ENCODE measurements around the gene NOS1AP. TPM values are rescaled to one million over a fixed set of nuclear protein-coding genes. Genes with fewer than 3 reads are reported as not detected.

The NOS1AP gene
- total RNA-seq, 1 experiment from 2014 or later, result 2.4 TPM

GRCh38 chr1:162385280-162385623 lies 315.8 kb downstream of the NOS1AP start:
- DNase-seq (ENCODE audit: unreplicated experiment), result no peak
- no peak for TF ChIP-seq CTCF (IDR thresholded peaks at IDR 0.05; ENCODE audit: unreplicated experiment)
- peaks cover 71% of the 10 kb centered on the region for H3K4me1 Mint-ChIP-seq (ENCODE audit: insufficient read depth, unreplicated experiment)
- intact Hi-C loops (cut with micrococcal nuclease), result loop anchor here (5.0 kb wide), 1 partner anchor 243 kb away; no protein-coding TSS in a partner anchor
- H3K4me3 Mint-ChIP-seq (ENCODE audit: unreplicated experiment), result no peak overlapping the region
- ChIA-PET POLR2A (no interaction called here), CTCF (interaction anchor here (0.6 to 7.2 kb wide), 9 partner anchors 13 to 329 kb away, joined by 3 to 93 read pairs (median 3); no protein-coding TSS in a partner anchor)
- no peaks in the 10 kb centered on the region for H3K9me3 Mint-ChIP-seq (ENCODE audit: unreplicated experiment)
- no peaks in the 10 kb centered on the region for H3K36me3 Mint-ChIP-seq (ENCODE audit: insufficient read depth, unreplicated experiment)
- H3K27ac Mint-ChIP-seq (ENCODE audit: low read depth, unreplicated experiment), result no peak overlapping the region
- no peaks in the 10 kb centered on the region for H3K27me3 Mint-ChIP-seq (ENCODE audit: insufficient read depth, unreplicated experiment)
- no TSS peak for BruUV-seq (replicated peaks)

GRCh38 chr1:162385702-162386101 lies 316.2 kb downstream of the NOS1AP start:
- no peak for TF ChIP-seq CTCF (IDR thresholded peaks at IDR 0.05; ENCODE audit: unreplicated experiment)
- no peak overlapping the region for H3K27ac Mint-ChIP-seq (ENCODE audit: low read depth, unreplicated experiment)
- no peaks in the 10 kb centered on the region for H3K9me3 Mint-ChIP-seq (ENCODE audit: unreplicated experiment)
- no peak for DNase-seq (ENCODE audit: unreplicated experiment)
- no peak overlapping the region for H3K4me3 Mint-ChIP-seq (ENCODE audit: unreplicated experiment)
- no peaks in the 10 kb centered on the region for H3K27me3 Mint-ChIP-seq (ENCODE audit: insufficient read depth, unreplicated experiment)
- CTCF ChIA-PET, result interaction anchor here (0.6 to 7.2 kb wide), 6 partner anchors 25 to 329 kb away, joined by 3 to 93 read pairs (median 3); no protein-coding TSS in a partner anchor
- H3K36me3 Mint-ChIP-seq (ENCODE audit: insufficient read depth, unreplicated experiment), result no peaks in the 10 kb centered on the region
- intact Hi-C loops (cut with micrococcal nuclease), result loop anchor here (5.0 kb wide), 1 partner anchor 243 kb away; no protein-coding TSS in a partner anchor
- POLR2A ChIA-PET, result interaction anchor here (0.9 kb wide), 1 partner anchor 9 kb away, joined by 3 read pairs; the partner anchor contains the start of gene SPATA46
- BruUV-seq (replicated peaks), result no TSS peak
- H3K4me1 Mint-ChIP-seq (ENCODE audit: insufficient read depth, unreplicated experiment), result peaks cover 72% of the 10 kb centered on the region

- no peaks in the 10 kb centered on the region for H3K27me3 Mint-ChIP-seq (ENCODE audit: insufficient read depth, unreplicated experiment)
- POLR2A ChIA-PET, result interaction anchor here (0.6 to 1.2 kb wide), 4 partner anchors 10 to 179 kb away, joined by 3 to 4 read pairs (median 3); partner anchors contain the start of gene SPATA46
- intact Hi-C loops (cut with micrococcal nuclease), result loop anchor here (5.0 kb wide), 1 partner anchor 244 kb away; no protein-coding TSS in a partner anchor
- H3K36me3 Mint-ChIP-seq (ENCODE audit: insufficient read depth, unreplicated experiment), result no peaks in the 10 kb centered on the region
- CTCF ChIA-PET, result interaction anchor here (0.7 to 7.2 kb wide), 5 partner anchors 29 to 330 kb away, joined by 3 to 93 read pairs (median 5); no protein-coding TSS in a partner anchor
- BruUV-seq (replicated peaks), result no TSS peak
- H3K9me3 Mint-ChIP-seq (ENCODE audit: unreplicated experiment), result no peaks in the 10 kb centered on the region
- no peak for TF ChIP-seq CTCF (IDR thresholded peaks at IDR 0.05; ENCODE audit: unreplicated experiment)
- H3K4me1 Mint-ChIP-seq (ENCODE audit: insufficient read depth, unreplicated experiment), result peaks cover 71% of the 10 kb centered on the region
- no peak for DNase-seq (ENCODE audit: unreplicated experiment)
- H3K4me3 Mint-ChIP-seq (ENCODE audit: unreplicated experiment), result no peak overlapping the region
- peak overlapping the region; percentile 68 for H3K27ac Mint-ChIP-seq (ENCODE audit: low read depth, unreplicated experiment)
These were observed 317.1 kb downstream of the NOS1AP start for GRCh38 chr1:162386292-162387225.
